IPS DF 19.7 (cell line): ENCODE measurements around the gene KLHL29.

Experiments used
- DNase-seq: peaks from one replicate; pipeline ENCODE4 v3.0.0-alpha.2; 2013; ENCODE audit warnings: low read depth, low spot score

The KLHL29 gene

GRCh38 chr2:23611839-23612238 lies 226.9 kb downstream of the KLHL29 start:
- DNase-seq: no peak

- DNase-seq: no peak
Measured at GRCh38 chr2:23614701-23615100, 229.7 kb downstream of the KLHL29 start.

GRCh38 chr2:23615216-23616020 lies 230.4 kb downstream of the KLHL29 start:
- no peak for DNase-seq

- DNase-seq: no peak
Measured at GRCh38 chr2:23616630-23617029, 231.7 kb downstream of the KLHL29 start.

GRCh38 chr2:23617167-23617810 lies 232.3 kb downstream of the KLHL29 start:
- no peak for DNase-seq

DNA sequence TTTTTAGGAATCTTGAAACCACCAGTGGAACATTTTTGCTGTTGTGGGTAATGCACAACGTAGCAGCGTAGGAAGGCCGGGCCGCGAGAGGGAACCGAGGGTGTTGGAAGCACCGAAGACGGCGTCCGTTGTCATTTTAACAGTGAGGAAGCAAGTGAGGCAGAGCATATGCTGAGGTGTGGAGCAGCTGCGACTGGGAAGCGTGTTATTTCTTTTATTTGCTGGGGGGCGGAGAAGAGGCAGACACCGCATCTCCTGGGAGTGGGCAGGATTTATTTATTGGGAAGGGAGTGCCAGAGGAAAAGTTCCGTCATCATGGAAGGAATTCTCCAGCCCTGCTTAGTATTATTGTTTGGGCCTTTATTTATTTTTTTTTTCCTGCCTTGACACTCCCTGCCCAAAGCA lies 232.8 kb downstream of the KLHL29 start:
- DNase-seq: no peak

DNA sequence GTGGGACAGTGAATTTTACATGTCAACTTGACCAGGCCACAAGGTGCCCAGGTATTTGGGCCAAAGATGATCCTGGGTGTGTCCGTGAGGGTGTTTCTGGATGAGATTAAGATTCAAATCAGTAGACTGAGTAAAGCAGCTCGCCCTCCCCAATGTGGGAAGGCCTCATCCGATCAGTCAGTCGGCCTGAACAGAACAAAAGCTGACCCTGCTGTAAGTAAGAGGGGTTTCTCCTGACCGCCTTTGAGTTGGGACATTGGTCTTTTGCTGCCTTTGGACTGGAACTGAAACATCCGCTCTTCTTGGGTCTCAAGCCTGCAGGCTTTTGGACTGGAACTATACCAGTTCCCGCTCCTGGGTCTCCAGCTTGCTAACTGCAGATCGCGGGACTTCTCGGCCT lies 233.3 kb downstream of the KLHL29 start:
- DNase-seq: no peak

- DNase-seq: no peak
Measured at GRCh38 chr2:23618794-23619530, 234.0 kb downstream of the KLHL29 start.

DNA sequence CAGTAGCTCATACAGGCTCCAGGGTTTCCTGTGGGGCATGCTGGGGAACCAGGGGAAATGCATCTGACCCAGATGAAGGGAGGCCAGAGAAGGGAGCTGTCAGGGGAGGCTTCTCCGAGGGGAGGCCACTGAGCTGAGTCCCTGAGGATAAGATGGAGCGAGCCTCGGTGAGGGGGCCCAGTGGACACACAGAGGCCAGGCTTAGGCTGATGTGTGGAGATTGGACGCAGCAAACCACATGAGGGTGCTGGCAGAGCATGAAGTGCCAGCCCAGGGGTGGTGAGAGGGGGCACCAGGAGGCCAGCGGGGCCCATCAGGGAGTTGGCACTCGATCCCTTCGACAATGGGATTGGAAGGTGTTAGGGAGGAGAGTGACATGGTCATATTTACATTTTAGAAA lies 235.0 kb downstream of the KLHL29 start:
- no peak for DNase-seq

DNA sequence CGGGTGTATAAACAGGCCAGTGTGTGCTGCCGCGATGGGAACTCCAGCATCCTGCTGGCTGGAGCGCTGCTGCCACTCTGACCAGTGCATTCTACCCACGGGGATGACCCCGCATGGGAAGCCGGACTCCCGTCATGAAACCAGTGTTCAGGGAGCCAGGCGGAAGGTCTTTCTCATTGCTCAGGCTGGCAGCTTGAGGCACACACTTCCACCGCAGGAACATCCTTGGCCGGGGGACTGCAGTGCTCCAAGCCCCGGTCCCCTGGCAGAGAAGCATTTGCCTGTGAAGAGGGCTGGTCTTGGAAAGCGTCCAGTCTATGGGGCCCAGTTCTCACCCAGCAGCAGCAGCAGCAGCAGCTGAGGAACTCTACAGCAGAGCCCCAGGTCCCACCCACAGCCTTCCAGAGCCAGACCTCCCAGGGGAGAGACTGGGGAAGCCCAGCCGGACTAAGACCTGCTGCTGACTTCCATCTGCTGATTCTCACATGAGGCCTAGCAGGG lies 235.9 kb downstream of the KLHL29 start:
- no peak for DNase-seq

GRCh38 chr2:23621616-23622015 lies 236.6 kb downstream of the KLHL29 start:
- DNase-seq: no peak

DNA sequence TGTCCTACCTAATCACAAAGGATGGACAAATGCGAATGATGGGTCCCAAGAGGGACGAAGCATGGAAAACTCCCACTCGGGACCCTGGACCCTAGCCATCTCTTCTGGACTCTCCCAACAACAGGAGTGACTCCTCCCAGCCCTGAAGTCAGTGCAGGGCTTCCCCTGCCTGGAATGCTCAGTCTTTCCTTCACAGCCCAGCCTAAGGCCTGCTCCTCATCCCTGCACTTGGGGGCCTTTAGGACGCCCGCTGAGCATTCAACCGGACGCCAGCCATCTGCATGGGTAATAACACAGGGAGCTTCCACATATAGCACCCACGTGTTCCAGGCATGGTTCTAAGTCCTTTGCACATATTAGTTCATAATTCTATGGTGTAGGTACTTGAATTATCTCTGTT lies 237.5 kb downstream of the KLHL29 start:
- DNase-seq: no peak

GRCh38 chr2:23622966-23623675 lies 238.1 kb downstream of the KLHL29 start:
- DNase-seq: no peak

GRCh38 chr2:23624378-23624777 lies 239.4 kb downstream of the KLHL29 start:
- DNase-seq: no peak

- no peak for DNase-seq
Measured at GRCh38 chr2:23624915-23625314, 239.9 kb downstream of the KLHL29 start.

GRCh38 chr2:23625726-23626125 lies 240.7 kb downstream of the KLHL29 start:
- DNase-seq: no peak

- DNase-seq: no peak
Measured at GRCh38 chr2:23626701-23627230, 241.8 kb downstream of the KLHL29 start.

DNA sequence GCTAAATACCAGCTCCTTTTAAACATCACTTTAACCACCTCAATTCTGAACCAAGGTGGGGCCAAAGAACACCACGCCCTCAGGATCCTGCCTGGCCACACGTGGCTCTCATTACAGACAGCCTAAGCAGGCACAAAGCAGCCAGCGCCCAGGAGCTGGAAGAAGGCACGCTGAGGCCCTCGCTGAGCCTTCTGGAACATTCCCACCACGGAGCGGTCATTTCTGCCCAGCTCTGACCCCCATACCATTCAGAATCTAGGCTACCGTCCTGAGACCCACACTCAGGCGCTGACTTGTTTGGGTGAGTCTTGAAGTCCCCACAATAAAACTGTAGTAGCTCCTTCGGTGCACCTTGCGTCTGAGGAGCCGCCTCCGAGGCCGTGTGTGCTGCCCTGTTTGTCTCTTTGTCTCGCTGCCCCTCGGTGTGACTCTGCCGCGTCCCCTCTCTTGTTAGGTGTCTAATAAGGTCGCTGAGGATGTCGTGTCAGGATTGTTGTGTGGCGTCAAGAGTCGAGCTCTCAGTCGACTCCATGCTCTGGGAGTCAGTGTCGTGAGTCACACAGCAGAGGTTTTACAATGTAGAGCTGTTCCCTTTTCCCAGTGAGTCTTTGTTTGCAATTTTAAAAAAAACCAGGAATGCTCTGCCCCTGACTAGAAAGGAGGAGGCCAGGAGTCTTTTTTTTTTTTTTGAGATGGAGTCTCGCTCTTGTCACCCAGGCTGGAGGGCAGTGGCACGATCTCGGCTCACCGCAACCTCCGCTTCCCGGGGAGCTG lies 242.4 kb downstream of the KLHL29 start:
- no peak for DNase-seq

DNA sequence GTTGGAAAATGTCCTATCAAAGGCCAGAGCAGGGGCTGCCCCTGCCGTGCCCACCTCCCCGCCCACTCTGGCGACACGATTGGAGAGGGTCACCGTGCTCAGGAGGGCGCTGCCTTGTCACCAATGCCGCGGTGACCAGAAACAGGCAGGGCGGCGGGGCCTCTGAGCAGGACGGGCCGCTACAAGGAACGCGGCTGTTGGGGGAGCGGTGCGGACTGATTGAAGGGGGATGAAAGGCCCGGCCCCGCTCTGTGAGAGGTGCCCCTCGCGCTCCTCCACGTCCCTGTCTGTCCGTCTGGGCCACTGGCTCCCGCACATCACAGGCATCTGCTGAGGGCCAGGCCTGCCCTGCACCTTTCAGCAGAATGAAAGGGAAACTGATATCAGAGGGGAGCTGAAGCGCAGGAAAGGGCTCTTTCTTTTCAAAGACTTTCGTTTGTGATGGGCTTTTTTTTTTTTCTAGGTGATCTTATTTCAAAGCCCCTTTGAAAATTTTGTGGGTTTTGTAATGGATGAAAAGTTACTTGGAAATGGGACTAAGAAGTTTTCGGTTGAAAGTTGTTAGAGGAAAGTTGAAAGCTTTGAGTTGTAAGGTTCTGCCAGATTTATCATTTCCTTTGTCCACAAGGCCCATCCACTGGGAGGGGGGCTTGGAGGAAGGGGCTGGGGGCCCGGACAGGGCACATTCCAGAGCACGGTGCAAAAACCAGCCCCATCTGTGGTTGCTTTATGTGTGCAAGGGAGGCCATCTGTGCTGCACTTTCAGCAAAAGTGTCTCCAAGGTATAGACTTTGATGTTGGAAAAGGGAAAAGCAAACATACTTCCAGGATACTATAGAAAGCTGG lies 244.2 kb downstream of the KLHL29 start:
- no peak for DNase-seq
